ENCODE data around the gene SIRPA.
A peak's percentile ranks its signal among the peaks of the same experiment; 100 is the strongest.

DNA sequence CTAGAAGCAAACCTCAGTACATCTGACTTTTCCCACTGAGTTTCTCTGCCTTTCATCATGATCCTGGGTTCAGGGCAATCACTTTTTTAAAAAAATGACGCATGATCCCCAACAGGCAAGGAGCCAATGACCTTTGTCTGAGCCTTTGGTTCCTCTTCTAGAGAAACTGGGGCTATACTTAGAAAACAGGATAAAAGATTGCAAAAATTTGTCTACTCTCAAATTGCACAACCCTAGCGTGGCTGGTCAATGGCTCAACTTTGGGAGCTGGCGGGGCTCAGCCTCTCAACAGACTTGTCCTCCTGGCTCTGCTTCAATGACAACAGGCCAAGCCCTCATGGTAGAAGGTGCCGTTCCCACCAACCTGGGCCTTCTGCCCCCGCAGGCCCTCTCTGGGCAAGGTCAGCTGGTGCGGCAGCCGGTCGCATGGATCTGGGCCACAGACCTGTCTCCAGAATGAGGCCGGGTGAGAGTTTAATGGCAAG is 50.0 kb downstream of the SIRPA start:
- TF ChIP-seq POLR2A (IDR thresholded peaks at IDR 0.05): no peak
- TF ChIP-seq, protein P1, sequence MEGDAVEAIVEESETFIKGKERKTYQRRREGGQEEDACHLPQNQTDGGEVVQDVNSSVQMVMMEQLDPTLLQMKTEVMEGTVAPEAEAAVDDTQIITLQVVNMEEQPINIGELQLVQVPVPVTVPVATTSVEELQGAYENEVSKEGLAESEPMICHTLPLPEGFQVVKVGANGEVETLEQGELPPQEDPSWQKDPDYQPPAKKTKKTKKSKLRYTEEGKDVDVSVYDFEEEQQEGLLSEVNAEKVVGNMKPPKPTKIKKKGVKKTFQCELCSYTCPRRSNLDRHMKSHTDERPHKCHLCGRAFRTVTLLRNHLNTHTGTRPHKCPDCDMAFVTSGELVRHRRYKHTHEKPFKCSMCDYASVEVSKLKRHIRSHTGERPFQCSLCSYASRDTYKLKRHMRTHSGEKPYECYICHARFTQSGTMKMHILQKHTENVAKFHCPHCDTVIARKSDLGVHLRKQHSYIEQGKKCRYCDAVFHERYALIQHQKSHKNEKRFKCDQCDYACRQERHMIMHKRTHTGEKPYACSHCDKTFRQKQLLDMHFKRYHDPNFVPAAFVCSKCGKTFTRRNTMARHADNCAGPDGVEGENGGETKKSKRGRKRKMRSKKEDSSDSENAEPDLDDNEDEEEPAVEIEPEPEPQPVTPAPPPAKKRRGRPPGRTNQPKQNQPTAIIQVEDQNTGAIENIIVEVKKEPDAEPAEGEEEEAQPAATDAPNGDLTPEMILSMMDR (IDR thresholded peaks at IDR 0.05): no peak
- peak in 1 of 3 donors; percentile 22 for TF ChIP-seq POLR2AphosphoS5 (IDR thresholded peaks at IDR 0.05)
- TF ChIP-seq EP300 (IDR thresholded peaks at IDR 0.05; ENCODE audit: low read depth): no peak

Data from transverse colon (tissue), 4 donors.